Stimulated activated CD8-positive, alpha-beta memory T cell treated with anti-CD3 and anti-CD28 coated beads, Interleukin-7, amount 100 ng/mL, for 24 hours (primary cell): ENCODE measurements around the gene ZNF541.

Experiments used
- DNase-seq: peaks from one replicate; pipeline ENCODE4 v3.0.0-alpha.2; 2020; ENCODE audit warnings: low read depth

The ZNF541 gene

DNA sequence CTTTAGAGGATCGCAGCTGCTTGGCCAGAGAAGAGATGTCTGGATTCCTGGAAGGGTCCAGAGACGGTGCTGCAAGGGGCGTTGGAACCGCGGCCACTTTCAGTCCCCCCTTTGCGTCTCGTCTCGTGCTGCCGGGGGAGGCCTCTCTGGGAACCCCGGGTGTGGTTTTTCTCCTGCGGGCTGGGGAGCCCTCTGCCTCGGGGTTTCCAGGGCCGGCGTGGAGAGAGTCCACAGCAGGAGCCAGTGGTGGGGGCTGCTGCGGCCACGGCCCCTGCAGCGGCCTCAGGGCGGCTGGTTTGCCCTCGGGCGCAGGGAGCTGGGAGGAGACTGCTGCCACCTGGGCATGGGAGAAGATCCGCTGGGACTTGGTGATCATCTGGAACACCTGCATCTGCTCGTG, 28.5 kb downstream of the ZNF541 start:
- DNase-seq: no peak

DNA sequence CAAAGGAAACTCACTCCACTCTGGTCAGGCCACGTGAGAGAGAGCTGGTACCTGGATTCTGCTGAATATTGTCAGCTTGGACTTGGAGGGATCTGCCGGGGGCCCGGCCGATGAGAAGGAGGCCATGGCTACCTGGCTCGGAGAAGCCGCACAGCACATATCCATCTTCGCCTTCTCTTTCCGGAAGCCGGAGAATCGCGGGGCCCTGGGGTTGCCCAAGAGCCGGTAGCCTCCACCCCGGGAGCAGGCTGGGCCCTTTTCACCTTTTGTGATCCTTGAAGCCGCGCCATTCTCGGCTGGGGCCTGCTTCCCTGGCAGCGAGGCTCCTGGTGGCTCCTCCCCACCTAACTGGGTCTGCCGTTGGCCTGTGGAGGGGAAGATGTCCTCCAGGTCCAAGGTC, 28.9 kb downstream of the ZNF541 start:
- no peak for DNase-seq

GRCh38 chr19:47542030-47542475, 30.9 kb downstream of the ZNF541 start:
- no peak for DNase-seq

DNA sequence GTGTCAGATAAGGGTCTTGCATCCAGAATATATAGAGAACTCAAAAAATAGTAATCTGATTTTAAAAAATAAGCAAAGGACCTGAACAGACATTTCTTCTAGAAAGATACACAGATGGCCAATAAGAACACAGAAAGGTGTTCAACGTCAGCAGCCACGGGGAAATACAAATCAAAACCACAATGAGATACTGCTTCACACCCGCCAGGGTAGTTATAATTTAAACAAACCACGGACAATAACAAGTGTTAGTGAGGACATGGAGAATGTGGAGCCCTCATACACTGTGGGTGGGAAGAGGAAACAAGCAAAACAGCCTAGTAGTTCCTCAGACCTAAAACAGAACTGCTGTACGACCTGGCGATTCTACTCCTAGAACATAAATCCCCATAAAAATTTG, 31.4 kb downstream of the ZNF541 start:
- DNase-seq: no peak

GRCh38 chr19:47540748-47541147, 32.2 kb downstream of the ZNF541 start:
- DNase-seq: no peak

GRCh38 chr19:47539747-47540311, 33.1 kb downstream of the ZNF541 start:
- peak; percentile 13 for DNase-seq

DNA sequence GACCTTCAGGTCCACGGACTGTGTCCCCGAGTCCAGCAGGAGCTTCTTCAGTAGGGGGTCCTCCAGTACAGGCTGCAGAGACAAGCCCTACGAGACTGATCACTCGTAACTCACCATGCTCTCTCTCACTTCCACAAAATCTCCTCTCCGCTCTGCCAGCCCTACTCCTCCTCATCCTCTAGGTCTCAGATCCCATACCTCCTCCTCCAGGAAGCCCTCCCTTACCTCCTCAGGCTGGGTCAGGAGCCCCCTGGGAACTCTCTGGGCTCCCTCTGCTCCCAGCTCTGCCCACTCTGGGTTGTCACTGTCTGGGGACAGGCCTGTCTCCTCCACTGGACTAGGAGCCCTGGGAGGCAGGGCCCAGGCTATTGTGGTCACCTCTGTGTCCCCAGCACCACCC, 34.1 kb downstream of the ZNF541 start:
- no peak for DNase-seq

DNA sequence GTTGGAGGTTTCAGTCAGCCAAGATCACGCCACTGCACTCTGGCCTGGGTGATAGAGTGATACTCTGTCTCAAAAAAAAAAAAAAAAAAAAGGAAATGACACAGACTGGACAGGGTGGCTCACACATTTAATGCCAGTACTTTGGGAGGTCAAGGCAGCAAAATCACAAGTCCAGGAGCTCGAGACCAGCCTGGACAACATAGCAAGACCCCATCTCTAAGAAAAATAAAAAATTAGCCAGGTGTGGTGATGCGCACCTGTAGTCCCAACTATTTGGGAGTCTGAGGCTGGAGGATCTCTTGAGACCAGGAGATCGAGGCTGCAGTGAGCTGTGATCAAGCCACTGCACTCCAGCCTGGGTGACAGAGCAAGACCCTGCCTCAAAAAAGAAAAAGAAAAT, 35.5 kb downstream of the ZNF541 start:
- DNase-seq: no peak

DNA sequence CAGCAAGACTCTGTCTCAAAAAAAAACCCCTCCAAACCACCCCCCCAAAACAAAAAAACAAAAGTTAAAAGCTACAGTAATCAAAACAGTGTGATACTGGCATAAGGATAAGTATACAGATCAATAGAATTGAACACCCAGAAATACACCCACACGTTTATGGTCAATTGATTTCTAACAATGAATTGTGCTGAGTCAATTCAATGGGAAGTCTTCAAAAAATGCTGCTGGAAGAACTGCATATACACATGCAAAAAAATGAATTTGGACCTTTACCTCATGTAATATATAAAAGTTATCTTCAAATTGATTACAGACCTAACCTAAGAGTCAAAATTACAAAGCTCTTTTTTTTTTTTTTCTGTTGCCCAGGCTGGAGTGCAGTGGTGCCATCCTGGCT, 38.3 kb downstream of the ZNF541 start:
- DNase-seq: no peak

DNA sequence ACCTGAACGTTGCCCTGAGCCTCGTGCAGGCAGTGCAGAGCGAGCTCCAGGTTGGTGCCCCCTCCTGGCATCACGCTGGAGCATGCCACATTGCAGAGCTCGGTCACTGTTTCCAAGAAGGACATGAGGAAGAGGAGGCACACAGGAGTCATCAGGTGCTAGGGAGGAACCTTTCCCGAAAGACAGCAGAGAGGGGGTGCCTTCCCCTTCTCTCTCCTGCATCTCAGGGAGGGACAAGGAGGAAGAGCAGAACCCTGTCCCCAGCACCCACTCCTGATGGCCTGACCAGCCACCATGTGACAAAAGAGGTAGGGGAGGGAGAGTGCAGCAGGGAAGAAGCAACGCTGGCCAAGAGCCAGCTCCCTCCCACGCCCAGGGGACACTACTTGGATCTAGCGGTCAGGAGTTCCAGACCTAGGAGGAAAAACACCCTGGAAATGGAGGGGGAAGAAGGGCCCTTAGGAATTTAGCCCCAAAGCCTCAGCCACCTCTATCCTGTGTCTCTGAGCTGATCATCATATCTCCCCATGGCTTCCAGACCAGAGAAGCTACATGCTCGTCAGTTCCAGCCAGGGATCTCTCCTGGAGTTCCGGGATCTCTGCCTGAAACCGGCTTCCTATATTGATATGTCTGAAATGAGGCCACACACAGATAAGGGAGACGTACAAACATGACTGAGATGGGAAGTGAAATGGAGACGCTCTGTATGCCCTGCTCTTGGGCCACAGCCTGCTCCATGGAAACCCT, 41.1 kb downstream of the ZNF541 start:
- no peak for DNase-seq

- no peak for DNase-seq
Measured at GRCh38 chr19:47529018-47529742, 43.8 kb downstream of the ZNF541 start.

GRCh38 chr19:47526798-47527197, 46.1 kb downstream of the ZNF541 start:
- DNase-seq: no peak

GRCh38 chr19:47523473-47523872, 49.5 kb downstream of the ZNF541 start:
- no peak for DNase-seq
